NOMO-1 treated with dmso at 0.1 percent for 144 hours (cell line): ENCODE results near the gene ITPR1.

Experiments
- DNase-seq: peaks from one replicate; lab custom pipeline; 2025; ENCODE audit not compliant: unreplicated experiment; lab: John Stamatoyannopoulos, UW

Gene ITPR1

GRCh38 chr3:4820296-4821121 lies 327.4 kb downstream of the ITPR1 start:
- DNase-seq: no peak

- DNase-seq: no peak
Observed at GRCh38 chr3:4821338-4821737, 328.2 kb downstream of the ITPR1 start.

DNA sequence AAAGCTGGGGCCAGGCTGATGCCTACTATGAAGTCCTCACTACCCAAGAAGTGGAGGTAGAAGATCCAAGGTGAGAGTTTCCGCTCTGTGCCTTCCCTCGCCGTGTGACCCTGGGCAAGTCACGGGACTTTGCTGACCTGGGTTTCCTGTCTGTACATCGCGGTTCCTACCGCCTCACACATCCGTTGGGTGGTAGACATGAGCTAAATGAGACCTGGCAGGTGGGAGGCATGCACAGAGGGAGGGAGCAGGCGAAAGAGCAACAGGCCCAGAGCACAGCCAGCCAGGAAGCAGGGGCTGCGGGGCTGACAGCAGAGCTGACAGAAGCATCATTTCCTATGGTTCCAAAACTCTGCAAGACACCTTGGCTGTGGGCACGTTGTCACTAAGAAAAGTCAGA lies 328.8 kb downstream of the ITPR1 start:
- no peak for DNase-seq

DNA sequence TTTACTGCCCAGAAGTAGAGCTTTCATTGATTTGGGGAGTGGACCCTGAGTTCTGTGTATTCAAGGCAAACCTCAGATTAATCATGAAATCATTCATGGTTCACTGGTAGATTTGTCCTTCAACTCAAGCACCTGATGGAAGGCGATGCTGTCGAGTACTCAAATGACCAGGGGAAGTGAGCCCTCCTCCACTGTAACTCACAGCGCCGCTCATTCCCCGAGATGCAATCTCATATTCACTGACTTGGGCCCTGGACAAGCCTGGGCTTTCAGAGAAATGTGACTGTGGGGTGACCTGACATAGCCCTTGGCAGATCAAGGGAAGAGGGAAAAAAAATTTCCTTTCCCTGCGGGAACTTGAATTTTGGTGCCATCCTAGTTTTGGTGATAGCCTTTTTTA lies 329.4 kb downstream of the ITPR1 start:
- DNase-seq: no peak

DNA sequence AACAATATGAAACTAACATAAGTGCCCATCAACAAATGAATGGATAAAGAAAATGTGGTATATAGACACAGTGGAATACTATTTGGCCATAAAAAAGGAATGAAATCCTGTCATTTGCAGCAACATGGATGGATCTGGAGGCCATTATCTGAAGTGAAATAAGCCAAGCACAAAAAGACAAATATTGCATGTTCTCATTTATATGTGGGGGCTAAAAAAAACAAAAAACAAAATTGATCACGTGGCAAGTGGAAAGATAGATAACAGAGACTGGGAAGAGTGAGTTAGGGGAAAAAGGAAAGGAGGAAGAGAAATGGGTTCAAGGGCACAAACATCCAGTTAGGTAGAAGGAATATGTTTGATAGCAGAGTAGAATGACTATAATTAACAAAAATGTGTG lies 330.2 kb downstream of the ITPR1 start:
- no peak for DNase-seq

DNA sequence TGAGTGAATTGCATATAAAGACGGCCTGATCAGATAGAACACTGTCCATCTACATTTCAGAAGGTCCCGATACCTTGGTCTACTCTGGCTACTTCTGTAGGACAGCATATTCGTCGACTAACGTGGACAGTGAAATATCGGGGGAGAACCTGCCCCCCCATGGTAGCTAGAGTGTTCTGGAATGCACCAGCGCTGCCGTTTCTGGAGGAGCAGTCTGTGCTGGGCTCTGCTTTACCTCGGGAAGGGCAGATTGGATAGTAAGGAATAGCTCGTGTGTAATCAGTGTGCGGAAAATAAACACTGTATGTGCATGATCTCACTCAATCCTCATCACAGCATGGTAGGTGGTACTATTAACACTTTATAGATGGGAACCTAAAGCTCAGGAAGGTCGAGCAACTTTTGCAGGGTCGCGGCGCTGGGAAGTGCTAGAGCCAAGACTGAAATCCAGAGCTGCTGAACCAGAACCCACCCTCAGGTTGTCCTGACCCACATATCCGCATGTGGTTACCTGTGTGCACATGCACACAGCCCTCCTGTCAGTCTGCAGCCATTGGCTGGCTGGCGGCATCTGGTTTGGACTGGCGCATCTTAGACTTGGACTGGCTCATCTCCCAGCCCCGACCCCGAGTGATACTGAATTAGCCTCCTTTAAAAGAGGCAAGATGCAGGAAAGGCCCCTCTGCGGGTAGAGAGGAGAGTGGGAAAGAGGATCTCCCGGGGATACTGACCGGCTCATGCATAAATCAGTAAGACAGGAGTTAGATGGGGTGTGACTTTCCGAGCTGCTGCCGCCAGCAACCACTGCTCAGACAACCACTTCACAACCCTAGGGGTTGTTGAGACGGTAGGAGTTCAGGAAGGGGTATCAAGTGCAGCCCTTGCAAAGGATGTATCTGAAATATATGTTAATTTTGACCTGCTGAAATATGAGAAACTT lies 331.1 kb downstream of the ITPR1 start:
- no peak for DNase-seq

GRCh38 chr3:4824926-4825325 lies 331.8 kb downstream of the ITPR1 start:
- DNase-seq: no peak

GRCh38 chr3:4825436-4826236 lies 332.5 kb downstream of the ITPR1 start:
- no peak for DNase-seq

- no peak for DNase-seq
Observed at GRCh38 chr3:4826237-4827100, 333.3 kb downstream of the ITPR1 start.

GRCh38 chr3:4827767-4828166 lies 334.6 kb downstream of the ITPR1 start:
- no peak for DNase-seq

DNA sequence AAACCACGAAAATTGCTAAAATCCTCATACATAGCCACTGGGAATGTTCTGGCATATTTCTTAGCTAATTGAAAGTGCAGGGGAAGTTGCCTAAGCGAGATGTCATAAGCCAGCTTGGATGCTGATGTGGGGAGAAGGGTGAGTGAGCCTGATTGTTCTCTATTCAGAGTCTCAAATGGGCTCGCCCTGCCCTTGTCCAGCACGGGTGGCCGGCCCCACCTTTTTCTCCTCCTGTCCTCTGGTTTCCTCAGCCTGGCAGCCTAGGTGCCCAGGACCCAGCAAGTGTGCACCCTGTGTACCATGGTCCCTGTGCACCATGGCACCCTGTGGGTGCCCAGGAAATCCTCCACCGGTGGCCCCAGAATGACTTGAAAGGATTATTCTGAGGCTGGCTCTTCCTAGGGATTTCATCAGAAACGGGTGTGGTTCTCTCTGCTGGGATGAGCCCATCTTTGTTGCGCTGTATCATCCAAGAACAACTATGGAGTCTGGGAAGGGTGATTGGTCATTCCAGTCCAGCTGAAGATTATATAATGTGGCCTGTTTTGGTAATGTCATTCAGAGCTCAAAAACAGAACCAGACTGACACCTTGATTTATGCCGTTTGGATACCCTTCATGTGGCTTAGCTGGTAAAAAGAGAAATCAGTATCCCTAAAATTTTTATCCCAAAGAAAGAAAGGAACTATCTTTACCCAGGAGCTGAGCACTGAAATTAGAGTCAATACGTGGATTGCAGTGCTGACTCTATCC lies 335.3 kb downstream of the ITPR1 start:
- peak; percentile 13 for DNase-seq

GRCh38 chr3:4829031-4829394 lies 335.9 kb downstream of the ITPR1 start:
- no peak for DNase-seq

GRCh38 chr3:4830586-4830914 lies 337.4 kb downstream of the ITPR1 start:
- DNase-seq: no peak

GRCh38 chr3:4831580-4831950 lies 338.4 kb downstream of the ITPR1 start:
- no peak for DNase-seq

DNA sequence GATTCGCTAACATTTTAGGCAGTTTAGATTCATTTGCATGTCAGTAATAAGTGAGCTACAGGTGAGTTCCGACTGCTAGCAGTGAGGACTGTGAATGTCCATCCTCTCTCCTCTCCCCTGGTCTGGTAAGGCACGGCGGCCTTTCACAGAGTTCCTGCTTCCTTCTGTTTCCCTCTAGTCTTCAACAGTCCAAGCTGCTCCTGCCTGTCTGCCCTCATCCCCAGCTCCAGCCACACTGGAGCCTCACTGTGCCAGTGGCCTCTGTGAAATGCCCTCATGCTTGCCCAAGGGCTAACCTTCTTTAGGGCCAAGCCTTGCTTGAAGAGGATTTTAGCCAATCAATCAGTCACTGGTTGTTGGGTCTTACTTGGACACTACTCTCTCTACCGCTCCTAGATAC lies 340.3 kb downstream of the ITPR1 start:
- no peak for DNase-seq

GRCh38 chr3:4834403-4834866 lies 341.3 kb downstream of the ITPR1 start:
- no peak for DNase-seq

- DNase-seq: no peak
Observed at GRCh38 chr3:4835616-4836043, 342.5 kb downstream of the ITPR1 start.

- no peak for DNase-seq
Observed at GRCh38 chr3:4836516-4836915, 343.4 kb downstream of the ITPR1 start.

DNA sequence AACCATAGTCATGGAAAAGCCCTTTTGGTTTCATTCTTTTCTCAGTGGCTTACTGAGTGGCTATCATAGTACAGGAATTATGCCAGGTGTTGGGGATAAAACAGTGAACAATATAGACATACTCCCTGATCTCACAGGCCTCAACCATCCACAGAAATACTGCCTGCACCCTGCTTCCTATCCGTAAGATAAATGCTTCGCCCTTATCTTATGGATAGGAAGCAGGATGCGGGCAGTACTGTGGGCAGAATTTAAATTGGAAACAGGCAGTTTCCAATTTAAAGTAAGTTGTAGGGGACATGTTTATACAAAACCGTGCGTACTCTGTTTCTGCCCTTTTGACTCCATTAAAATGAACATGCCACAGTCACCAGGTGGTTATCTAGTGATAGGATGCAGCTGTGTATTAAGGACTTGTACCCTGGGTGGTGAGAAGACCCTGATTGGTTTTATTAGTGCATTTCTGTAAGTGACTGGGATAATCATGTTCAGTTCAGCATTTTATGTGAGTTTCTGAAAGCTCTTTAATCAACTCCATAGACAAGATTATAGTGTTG lies 344.3 kb downstream of the ITPR1 start:
- no peak for DNase-seq
